CD4-positive, alpha-beta T cell (primary cell): ENCODE data around the gene COPE. TPM values are rescaled to one million over a fixed set of nuclear protein-coding genes. Genes with fewer than 3 reads are reported as not detected.

Experiments used
- ATAC-seq: fragments of 200-7000 bp; cut with Tn5 transposase; one replicate; pipeline ENCODE4 v1.10.0; 2022; ENCODE audit warnings: mild to moderate bottlenecking; ENCODE audit not compliant: poor library complexity
- CTCF ChIA-PET: fragments of 350-600 bp; sonication (Branson Sonifier 250); formaldehyde crosslinking; loops from one replicate; lab custom pipeline; 2021; ENCODE audit warnings: antibody characterized with exemption, inconsistent platforms; lab: Charles Lee
- POLR2A ChIA-PET: fragments of 350-600 bp; sonication (Branson Sonifier 250); formaldehyde crosslinking; loops from one replicate; lab custom pipeline; 2021; ENCODE audit warnings: antibody characterized with exemption, inconsistent platforms; lab: Charles Lee
- DNase-seq, 14 experiments: peaks; one replicate each; pipeline ENCODE4 v3.0.0-alpha.2; 2013 to 2020; ENCODE audit warnings: mixed read lengths in 2 of 14
- H3K27ac ChIP-seq, 2 donors: one replicate each; pipeline versions ENCODE4 v1.5.1 to v1.7.0; 2013; ENCODE audit warnings: low read length in 2 of 2, low read depth in 1 of 2, mild to moderate bottlenecking in 1 of 2
- H3K27me3 ChIP-seq, 2 experiments: 1 replicate in 1 of 2; 2 replicates in 1 of 2; pipeline versions ENCODE4 v1.6.1 to v1.7.0; 2013; ENCODE audit warnings: low read length in 2 of 2, control low read depth in 1 of 2, mild to moderate bottlenecking in 1 of 2, moderate library complexity in 1 of 2; ENCODE audit not compliant: insufficient read depth in 2 of 2, control insufficient read depth in 1 of 2
- H3K36me3 ChIP-seq: one replicate; pipeline ENCODE4 v1.6.1; 2013; ENCODE audit warnings: low read length, control low read depth; ENCODE audit not compliant: insufficient read depth
- H3K4me1 ChIP-seq: one replicate; pipeline ENCODE4 v1.6.1; 2013; ENCODE audit warnings: low read length, control low read depth; ENCODE audit not compliant: insufficient read depth
- H3K4me3 ChIP-seq: one replicate; pipeline ENCODE4 v1.5.1; 2013; ENCODE audit warnings: mild to moderate bottlenecking, low read length, moderate library complexity
- H3K9me3 ChIP-seq, 2 experiments: 1 replicate in 1 of 2; 2 replicates in 1 of 2; pipeline versions ENCODE4 v1.6.1 to v1.7.0; 2013; ENCODE audit warnings: low read length in 2 of 2, mild to moderate bottlenecking in 2 of 2, control low read depth in 1 of 2, moderate library complexity in 1 of 2; ENCODE audit not compliant: control insufficient read depth in 1 of 2, insufficient read depth in 1 of 2
- H3K27ac Mint-ChIP-seq: one replicate; pipeline ENCODE4 v1.8.0; 2020; ENCODE audit warnings: mixed read lengths
- H3K27me3 Mint-ChIP-seq: one replicate; pipeline ENCODE4 v1.8.0; 2021; ENCODE audit warnings: mixed read lengths
- H3K36me3 Mint-ChIP-seq: one replicate; pipeline ENCODE4 v1.8.0; 2021; ENCODE audit warnings: low read depth, mixed read lengths
- H3K4me1 Mint-ChIP-seq: one replicate; pipeline ENCODE4 v1.8.0; 2021; ENCODE audit warnings: low read depth, mixed read lengths
- H3K4me3 Mint-ChIP-seq: one replicate; pipeline ENCODE4 v1.8.0; 2020; ENCODE audit warnings: mild to moderate bottlenecking, mixed read lengths
- H3K9me3 Mint-ChIP-seq: one replicate; pipeline ENCODE4 v1.8.0; 2020; ENCODE audit warnings: mixed read lengths
- intact Hi-C, 2 experiments: fragments of 100-400 bp; cut with DNase I in 1 of 2; cut with micrococcal nuclease in 1 of 2; formaldehyde crosslinking; loops; one replicate each; pipeline versions ENCODE4 v1.15.1 to v1.9.0; 2023 to 2025; cut with DNase I, micrococcal nuclease
- total RNA-seq, 174 experiments: library from RNA in 2 of 174; stranded (reverse) in 2 of 174; gene quantifications; one replicate each; pipeline ENCODE4 v1.2.3 and lab custom pipeline; 2021 to 2026
- TF ChIP-seq, protein P1 (sequence below): fragments of 200-600 bp; IDR thresholded peaks from one replicate; pipeline ENCODE4 v1.8.0; 2022; ENCODE audit warnings: antibody characterized with exemption, mild to moderate bottlenecking

Gene COPE
- total RNA-seq, 2 experiments from 2014 or later, result 135 to 143 TPM

GRCh38 chr19:18966307-18966706, 47.1 kb upstream of the COPE start:
- TF ChIP-seq, protein P1, sequence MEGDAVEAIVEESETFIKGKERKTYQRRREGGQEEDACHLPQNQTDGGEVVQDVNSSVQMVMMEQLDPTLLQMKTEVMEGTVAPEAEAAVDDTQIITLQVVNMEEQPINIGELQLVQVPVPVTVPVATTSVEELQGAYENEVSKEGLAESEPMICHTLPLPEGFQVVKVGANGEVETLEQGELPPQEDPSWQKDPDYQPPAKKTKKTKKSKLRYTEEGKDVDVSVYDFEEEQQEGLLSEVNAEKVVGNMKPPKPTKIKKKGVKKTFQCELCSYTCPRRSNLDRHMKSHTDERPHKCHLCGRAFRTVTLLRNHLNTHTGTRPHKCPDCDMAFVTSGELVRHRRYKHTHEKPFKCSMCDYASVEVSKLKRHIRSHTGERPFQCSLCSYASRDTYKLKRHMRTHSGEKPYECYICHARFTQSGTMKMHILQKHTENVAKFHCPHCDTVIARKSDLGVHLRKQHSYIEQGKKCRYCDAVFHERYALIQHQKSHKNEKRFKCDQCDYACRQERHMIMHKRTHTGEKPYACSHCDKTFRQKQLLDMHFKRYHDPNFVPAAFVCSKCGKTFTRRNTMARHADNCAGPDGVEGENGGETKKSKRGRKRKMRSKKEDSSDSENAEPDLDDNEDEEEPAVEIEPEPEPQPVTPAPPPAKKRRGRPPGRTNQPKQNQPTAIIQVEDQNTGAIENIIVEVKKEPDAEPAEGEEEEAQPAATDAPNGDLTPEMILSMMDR, result no peak
- Histone ChIP-seq H3K4me3 (no peak overlapping the region), H3K27me3 (peaks cover 3% of the 10 kb centered on the region in 2 experiments), H3K27ac (no peak overlapping the region), H3K4me1 (peaks cover 14% of the 10 kb centered on the region), H3K9me3 (peaks cover 0 to 3% of the 10 kb centered on the region in 2 experiments), H3K36me3 (no peaks in the 10 kb centered on the region)
- no peak for DNase-seq
- CTCF ChIA-PET, result no interaction called here
- no peak for ATAC-seq
- Mint-ChIP-seq H3K9me3 (no peaks in the 10 kb centered on the region), H3K4me3 (no peak overlapping the region), H3K27me3 (peaks cover 11% of the 10 kb centered on the region), H3K36me3 (no peaks in the 10 kb centered on the region), H3K27ac (no peak overlapping the region), H3K4me1 (peaks cover 11% of the 10 kb centered on the region)
- POLR2A ChIA-PET, result no interaction called here
- intact Hi-C loops, result no loop called here

- intact Hi-C loops, result no loop called here
- H3K27ac Mint-ChIP-seq, result no peak overlapping the region
- Histone ChIP-seq H3K36me3 (no peaks in the 10 kb centered on the region), H3K27me3 (peaks cover 3% of the 10 kb centered on the region in 2 experiments), H3K4me3 (no peak overlapping the region), H3K4me1 (peaks cover 14% of the 10 kb centered on the region), H3K27ac (no peak overlapping the region), H3K9me3 (peaks cover 0 to 3% of the 10 kb centered on the region in 2 experiments)
- peaks cover 12% of the 10 kb centered on the region for H3K4me1 Mint-ChIP-seq
- ChIA-PET POLR2A (no interaction called here), CTCF (no interaction called here)
- no peaks in the 10 kb centered on the region for H3K9me3 Mint-ChIP-seq
- no peak for ATAC-seq
- H3K36me3 Mint-ChIP-seq, result no peaks in the 10 kb centered on the region
- TF ChIP-seq, protein P1, result no peak
- peaks cover 9% of the 10 kb centered on the region for H3K27me3 Mint-ChIP-seq
- no peak overlapping the region for H3K4me3 Mint-ChIP-seq
- no peak for DNase-seq
These were observed 44.9 kb upstream of the COPE start for GRCh38 chr19:18964121-18964520.

DNA sequence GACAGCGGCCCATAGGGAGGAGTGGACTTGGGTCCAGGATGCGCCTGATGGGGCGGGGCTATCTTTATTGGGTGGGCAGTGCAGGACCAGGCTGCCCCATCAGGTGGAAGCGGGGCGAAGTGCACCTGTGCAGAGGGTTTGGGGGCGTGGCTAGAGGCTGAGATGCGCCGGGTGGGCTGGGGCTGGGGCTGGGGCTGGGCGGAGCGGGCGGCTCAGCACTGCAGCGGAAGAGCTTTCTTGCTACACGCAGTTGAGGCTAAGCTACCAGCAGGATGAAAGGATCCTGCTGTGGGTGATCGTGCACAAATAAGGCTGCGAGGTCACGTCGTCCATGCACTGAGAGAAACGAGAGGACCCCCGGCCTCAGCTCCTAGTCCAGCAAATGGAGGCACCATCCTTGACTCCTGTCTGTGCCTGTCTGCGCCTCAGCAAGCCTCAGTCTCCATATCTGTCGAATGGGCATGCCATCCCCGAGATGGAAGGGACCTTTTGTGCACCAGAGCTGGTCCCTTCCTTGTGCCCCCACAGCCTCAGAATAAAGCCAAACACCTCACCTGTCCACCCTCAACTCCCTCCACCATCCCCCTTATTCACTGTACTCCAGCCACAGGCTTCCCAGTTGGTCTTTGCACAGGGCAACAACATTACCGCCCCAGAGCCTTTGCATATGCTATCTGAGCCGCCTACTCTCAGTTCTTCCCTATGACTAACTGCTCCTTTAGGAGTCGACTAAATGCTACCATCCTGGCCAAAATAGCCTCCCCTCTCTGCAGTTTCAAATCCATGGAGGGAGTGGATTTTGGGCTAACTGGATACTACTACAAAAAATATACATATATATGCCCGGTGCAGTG, 42.8 kb upstream of the COPE start:
- ChIA-PET POLR2A (no interaction called here), CTCF (no interaction called here)
- TF ChIP-seq, protein P1, result no peak
- Mint-ChIP-seq H3K36me3 (no peaks in the 10 kb centered on the region), H3K9me3 (no peaks in the 10 kb centered on the region), H3K27me3 (peaks cover 9% of the 10 kb centered on the region), H3K27ac (no peak overlapping the region), H3K4me1 (peaks cover 12% of the 10 kb centered on the region), H3K4me3 (no peak overlapping the region)
- Histone ChIP-seq H3K4me3 (no peak overlapping the region), H3K27me3 (peaks cover 3% of the 10 kb centered on the region in 2 experiments), H3K9me3 (no peaks in the 10 kb centered on the region), H3K4me1 (peaks cover 11% of the 10 kb centered on the region), H3K36me3 (no peaks in the 10 kb centered on the region), H3K27ac (no peak overlapping the region)
- ATAC-seq, result peak; percentile 77
- DNase-seq, result peak in 6 of 14 experiments; percentile 8 to 41 (median 21)
- intact Hi-C loops, result no loop called here
